K562 (cell line): Measurements from ENCODE around the gene CNPY4. TPM values are rescaled to one million over a fixed set of nuclear protein-coding genes. Genes with fewer than 3 reads are reported as not detected.

Experiments
- CBFA2T2 ChIP-seq: fragments of 450-650 bp; conservative IDR thresholded peaks from 2 replicates; pipeline ENCODE4 v1.6.1; 2017; ENCODE audit warnings: mild to moderate bottlenecking
- CHD4 ChIP-seq: fragments of 200-600 bp; sonication (generic); IDR thresholded peaks from 3 replicates; pipeline ENCODE4 v1.6.1; 2012; ENCODE audit warnings: low read depth, mild to moderate bottlenecking, mixed read lengths, low read length, inconsistent platforms; ENCODE audit not compliant: insufficient read depth, insufficient replicate concordance, poor library complexity, severe bottlenecking
- CXXC5 ChIP-seq: fragments of 250-450 bp; sonication (Bioruptor Pico); IDR thresholded peaks from 2 replicates; pipeline ENCODE4 v1.8.0; 2022; ENCODE audit warnings: inconsistent platforms, mild to moderate bottlenecking, moderate library complexity
- KDM2B ChIP-seq: fragments of 250-450 bp; sonication (Bioruptor Pico); IDR thresholded peaks from 2 replicates; pipeline ENCODE4 v1.8.0; 2021; ENCODE audit warnings: mild to moderate bottlenecking, moderate library complexity
- KDM4B ChIP-seq, 2 experiments: fragments of 450-650 bp in 1 of 2; sonication (generic) in 1 of 2; IDR thresholded peaks; 2 replicates each; pipeline ENCODE4 v1.6.1; 2016 to 2017; ENCODE audit warnings: borderline replicate concordance in 2 of 2, antibody characterized with exemption in 1 of 2, low read depth in 1 of 2, mild to moderate bottlenecking in 1 of 2
- MYNN ChIP-seq, 2 experiments: sonication (generic); formaldehyde crosslinking in 1 of 2; IDR thresholded peaks; 2 replicates each; pipeline versions ENCODE4 v1.5.0 to v1.6.1; 2016 to 2020; ENCODE audit warnings: antibody characterized with exemption in 1 of 2, missing genetic modification reagents in 1 of 2
- PML ChIP-seq: IDR thresholded peaks from 2 replicates; pipeline ENCODE4 v1.6.1; 2012; ENCODE audit warnings: low read length, inconsistent platforms
- PTBP1 ChIP-seq: fragments of 200-400 bp; formaldehyde crosslinking; IDR thresholded peaks from 2 replicates; pipeline ENCODE4 v1.6.1; 2017; ENCODE audit warnings: low read depth, low read length
- SAFB ChIP-seq: fragments of 200-400 bp; formaldehyde crosslinking; IDR thresholded peaks from 2 replicates; pipeline ENCODE4 v1.6.1; 2017; ENCODE audit warnings: low read depth, low read length, borderline replicate concordance
- SMAD2 ChIP-seq: fragments of 150-350 bp; IDR thresholded peaks from 2 replicates; pipeline ENCODE4 v1.6.1; 2014; ENCODE audit warnings: low read depth, mild to moderate bottlenecking, low read length
- SMAD4 ChIP-seq: fragments of 250-450 bp; sonication (Bioruptor Pico); conservative IDR thresholded peaks from 2 replicates; pipeline ENCODE4 v1.8.0; 2021; ENCODE audit warnings: inconsistent platforms, mild to moderate bottlenecking, moderate library complexity
- SMC3 ChIP-seq: conservative IDR thresholded peaks from 2 replicates; pipeline ENCODE4 v1.6.1; 2011; ENCODE audit warnings: low read depth, low read length, improper control_type of control experiment; ENCODE audit not compliant: insufficient read depth
- SRSF1 ChIP-seq: fragments of 200-400 bp; formaldehyde crosslinking; IDR thresholded peaks from 2 replicates; pipeline ENCODE4 v1.6.1; 2017; ENCODE audit warnings: mild to moderate bottlenecking, low read depth, low read length, moderate library complexity
- TEAD2 ChIP-seq: fragments of 450-650 bp; IDR thresholded peaks from 2 replicates; pipeline ENCODE4 v1.6.1; 2016; ENCODE audit warnings: missing genetic modification characterization, control low read depth, missing compliant biosample characterization
- ZC3H4 ChIP-seq: sonication (generic); formaldehyde crosslinking; IDR thresholded peaks from 2 replicates; pipeline ENCODE4 v1.9.0; 2021; ENCODE audit warnings: missing genetic modification reagents, borderline replicate concordance
- ZFP36 ChIP-seq: fragments of 150-350 bp; IDR thresholded peaks from 2 replicates; pipeline ENCODE4 v1.6.1; 2018; ENCODE audit warnings: low read length, low read depth; ENCODE audit not compliant: partially characterized antibody
- ZNF175 ChIP-seq: fragments of 200-800 bp; sonication (Bioruptor generic); IDR thresholded peaks from 2 replicates; pipeline ENCODE4 v1.6.1; 2016; ENCODE audit warnings: low read depth, mild to moderate bottlenecking, missing genetic modification characterization, missing compliant biosample characterization
- ZNF197 ChIP-seq: fragments of 200-800 bp; sonication (Bioruptor generic); IDR thresholded peaks from 2 replicates; pipeline ENCODE4 v1.6.1; 2016; ENCODE audit warnings: low read depth, missing genetic modification characterization, missing compliant biosample characterization
- ZNF830 ChIP-seq: fragments of 250-450 bp; sonication (Bioruptor Pico); IDR thresholded peaks from 2 replicates; pipeline ENCODE4 v1.5.0; 2021; ENCODE audit warnings: mild to moderate bottlenecking
- polyA plus RNA-seq, 8 experiments: library from polyadenylated mRNA; depleted of rRNA in 4 of 8; stranded (reverse) in 5 of 8; unstranded in 3 of 8; fragments of >200 nt; fragmentation: Nextera tagmentation in 2 of 8; fragmentation: Illumina TruSeq in 1 of 8; extraction: Ambion mirVana in 2 of 8; extraction: Trizol in 1 of 8; gene quantifications; 2 replicates each; pipeline versions ENCODE4 v1.2.1 to v1.2.3, GENCODE V29; 2011 to 2014; ENCODE audit warnings: inconsistent platforms in 1 of 8, missing spikeins in 1 of 8
- total RNA-seq, 7 experiments: library from RNA; depleted of rRNA in 6 of 7; stranded (reverse); fragments of >200 nt in 6 of 7; fragmentation: Illumina TruSeq in 2 of 7; extraction: Trizol in 2 of 7; gene quantifications; 2 replicates each; pipeline versions ENCODE4 v1.2.1 to v1.2.3, GENCODE V29; 2011 to 2021; ENCODE audit warnings: low replicate concordance in 1 of 7
- TF ChIP-seq, protein P1 (sequence below): fragments of 450-650 bp; IDR thresholded peaks from 2 replicates; pipeline ENCODE4 v1.6.1; 2016; ENCODE audit warnings: missing biosample characterization, missing genetic modification characterization
- TF ChIP-seq, protein P2 (sequence below): IDR thresholded peaks from 3 replicates; pipeline ENCODE4 v1.6.1; 2011; ENCODE audit warnings: borderline replicate concordance, mild to moderate bottlenecking, moderate library complexity; ENCODE audit not compliant: insufficient read length; ENCODE audit errors: extremely low read depth

The CNPY4 gene
- total and polyA plus RNA-seq, 9 of the 15 experiments (the other 6 are each of a cell fraction or from before 2014, with no cell fraction given): 1.9 to 11.2 (median 7.0) TPM

DNA sequence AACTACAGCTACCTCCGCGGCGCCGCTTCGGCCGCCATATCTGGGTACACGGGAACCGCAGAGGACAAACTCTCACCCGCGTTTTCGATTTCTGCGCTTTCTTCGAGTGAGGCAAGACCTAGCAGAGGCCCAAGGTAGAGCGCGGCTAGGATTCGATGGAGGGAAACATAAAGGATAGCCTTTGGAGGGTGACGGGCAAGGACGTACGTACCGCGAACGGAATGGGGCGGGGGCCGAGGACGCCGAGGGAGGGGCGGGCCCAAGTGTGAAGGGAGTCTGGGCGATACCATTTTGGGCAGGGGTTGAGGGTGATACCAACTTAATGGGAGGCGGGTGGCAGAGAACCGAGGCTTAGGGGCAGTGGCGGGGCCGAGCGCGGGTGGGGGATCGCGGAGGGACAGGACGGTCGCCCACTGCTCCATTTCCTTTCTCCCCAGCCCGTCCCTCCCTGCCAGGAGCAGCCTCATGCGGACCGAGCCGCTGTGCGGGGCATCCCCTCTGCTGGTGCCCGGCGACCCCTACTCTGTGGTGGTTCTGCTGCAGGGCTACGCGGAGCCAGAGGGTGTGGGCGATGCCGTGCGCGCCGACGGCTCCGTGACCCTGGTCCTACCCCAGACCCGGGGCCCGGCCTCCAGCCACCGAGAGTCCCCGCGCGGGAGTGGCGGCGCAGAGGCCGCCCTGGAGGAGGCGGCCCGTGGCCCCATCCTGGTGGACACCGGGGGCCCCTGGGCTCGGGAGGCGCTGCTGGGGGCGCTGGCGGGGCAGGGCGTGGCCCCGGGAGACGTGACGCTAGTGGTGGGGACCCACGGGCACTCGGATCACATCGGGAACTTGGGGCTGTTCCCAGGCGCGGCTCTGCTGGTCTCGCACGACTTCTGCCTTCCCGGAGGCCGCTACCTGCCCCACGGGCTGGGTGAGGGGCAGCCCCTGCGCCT lies 7.8 kb downstream of the CNPY4 start, which contains the start of gene MBLAC1 (continued):
- TF ChIP-seq, protein P1, sequence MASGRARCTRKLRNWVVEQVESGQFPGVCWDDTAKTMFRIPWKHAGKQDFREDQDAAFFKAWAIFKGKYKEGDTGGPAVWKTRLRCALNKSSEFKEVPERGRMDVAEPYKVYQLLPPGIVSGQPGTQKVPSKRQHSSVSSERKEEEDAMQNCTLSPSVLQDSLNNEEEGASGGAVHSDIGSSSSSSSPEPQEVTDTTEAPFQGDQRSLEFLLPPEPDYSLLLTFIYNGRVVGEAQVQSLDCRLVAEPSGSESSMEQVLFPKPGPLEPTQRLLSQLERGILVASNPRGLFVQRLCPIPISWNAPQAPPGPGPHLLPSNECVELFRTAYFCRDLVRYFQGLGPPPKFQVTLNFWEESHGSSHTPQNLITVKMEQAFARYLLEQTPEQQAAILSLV: no peak
- no peak; the same call in none of the 2 replicates for TF ChIP-seq SMAD4 (CRISPR knock-in tag)
- TF ChIP-seq KDM2B (CRISPR knock-in tag): peak; percentile 68; the same call in 1 of the 2 replicates
- peak in 1 of 2 experiments; percentile 62; a peak in 1 of 4 replicates for TF ChIP-seq KDM4B (IDR thresholded peaks at IDR 0.05; ENCODE audit: borderline replicate concordance in 2 of 2, low read depth in 1 of 2)
- no peak; the same call in 1 of the 2 replicates for TF ChIP-seq SAFB
- TF ChIP-seq ZNF175 (CRISPR knock-in tag): no peak
- TF ChIP-seq CHD4: no peak
- no peak for TF ChIP-seq SMC3
- TF ChIP-seq TEAD2: no peak
- no peak for TF ChIP-seq ZNF830 (CRISPR knock-in tag)
- peak; percentile 98 for TF ChIP-seq ZFP36
- TF ChIP-seq PML: peak; percentile 67; the same call in 1 of the 2 replicates
- no peak for TF ChIP-seq CBFA2T2
- TF ChIP-seq MYNN (IDR thresholded peaks at IDR 0.05): no peak
- no peak for TF ChIP-seq MYNN (CRISPR knock-in tag; IDR thresholded peaks at IDR 0.05)
- no peak for TF ChIP-seq SRSF1
- TF ChIP-seq, protein P2, sequence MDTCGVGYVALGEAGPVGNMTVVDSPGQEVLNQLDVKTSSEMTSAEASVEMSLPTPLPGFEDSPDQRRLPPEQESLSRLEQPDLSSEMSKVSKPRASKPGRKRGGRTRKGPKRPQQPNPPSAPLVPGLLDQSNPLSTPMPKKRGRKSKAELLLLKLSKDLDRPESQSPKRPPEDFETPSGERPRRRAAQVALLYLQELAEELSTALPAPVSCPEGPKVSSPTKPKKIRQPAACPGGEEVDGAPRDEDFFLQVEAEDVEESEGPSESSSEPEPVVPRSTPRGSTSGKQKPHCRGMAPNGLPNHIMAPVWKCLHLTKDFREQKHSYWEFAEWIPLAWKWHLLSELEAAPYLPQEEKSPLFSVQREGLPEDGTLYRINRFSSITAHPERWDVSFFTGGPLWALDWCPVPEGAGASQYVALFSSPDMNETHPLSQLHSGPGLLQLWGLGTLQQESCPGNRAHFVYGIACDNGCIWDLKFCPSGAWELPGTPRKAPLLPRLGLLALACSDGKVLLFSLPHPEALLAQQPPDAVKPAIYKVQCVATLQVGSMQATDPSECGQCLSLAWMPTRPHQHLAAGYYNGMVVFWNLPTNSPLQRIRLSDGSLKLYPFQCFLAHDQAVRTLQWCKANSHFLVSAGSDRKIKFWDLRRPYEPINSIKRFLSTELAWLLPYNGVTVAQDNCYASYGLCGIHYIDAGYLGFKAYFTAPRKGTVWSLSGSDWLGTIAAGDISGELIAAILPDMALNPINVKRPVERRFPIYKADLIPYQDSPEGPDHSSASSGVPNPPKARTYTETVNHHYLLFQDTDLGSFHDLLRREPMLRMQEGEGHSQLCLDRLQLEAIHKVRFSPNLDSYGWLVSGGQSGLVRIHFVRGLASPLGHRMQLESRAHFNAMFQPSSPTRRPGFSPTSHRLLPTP: no peak
- TF ChIP-seq ZC3H4 (CRISPR knock-in tag): no peak
- TF ChIP-seq SMAD2: no peak
- no peak for TF ChIP-seq ZNF197 (CRISPR knock-in tag)
- TF ChIP-seq PTBP1: no peak
- TF ChIP-seq CXXC5 (CRISPR knock-in tag): peak; percentile 87
